Type B pancreatic cell (in vitro differentiated cells): ENCODE data around the gene TSPAN5. TPM values are rescaled to one million over a fixed set of nuclear protein-coding genes. Genes with fewer than 3 reads are reported as not detected.

ENCODE experiments used
- DNase-seq: peaks from one replicate; pipeline ENCODE4 v3.0.0; 2021; ENCODE audit warnings: mixed read lengths; ENCODE audit not compliant: unreplicated experiment; ENCODE audit errors: extremely low spot score
- H3K27ac Mint-ChIP-seq: 2 replicates; pipeline ENCODE4 v1.8.0; 2021; ENCODE audit warnings: mild to moderate bottlenecking, mixed read lengths
- H3K27me3 Mint-ChIP-seq: 2 replicates; pipeline ENCODE4 v1.8.0; 2021; ENCODE audit warnings: mixed read lengths
- H3K36me3 Mint-ChIP-seq: 2 replicates; pipeline ENCODE4 v1.8.0; 2021; ENCODE audit warnings: mixed read lengths
- H3K4me1 Mint-ChIP-seq: one replicate; pipeline ENCODE4 v1.8.0; 2021; ENCODE audit warnings: mixed read lengths; ENCODE audit not compliant: unreplicated experiment
- H3K4me3 Mint-ChIP-seq: 2 replicates; pipeline ENCODE4 v1.8.0; 2021; ENCODE audit warnings: mild to moderate bottlenecking, mixed read lengths
- H3K9me3 Mint-ChIP-seq: 2 replicates; pipeline ENCODE4 v1.8.0; 2021; ENCODE audit warnings: mixed read lengths
- total RNA-seq: library from RNA; stranded (reverse); gene quantifications from 2 replicates; pipeline ENCODE4 v1.2.1, GENCODE V29; 2021; ENCODE audit warnings: low replicate concordance
- TF ChIP-seq, protein P1 (sequence below): fragments of 200-600 bp; sonication (generic); conservative IDR thresholded peaks from 2 replicates; pipeline ENCODE4 v1.5.0; 2021; ENCODE audit warnings: antibody characterized with exemption, mild to moderate bottlenecking

The TSPAN5 gene
- total RNA-seq, 1 donor from 2014 or later: 26.9 TPM

GRCh38 chr4:98652996-98653395, 5.4 kb downstream of the TSPAN5 start:
- Mint-ChIP-seq H3K9me3 (no peaks in the 10 kb centered on the region), H3K4me3 (no peak overlapping the region), H3K36me3 (peaks cover 8% of the 10 kb centered on the region), H3K27me3 (peaks cover 18% of the 10 kb centered on the region), H3K4me1 (peaks cover 14% of the 10 kb centered on the region), H3K27ac (no peak overlapping the region)
- TF ChIP-seq, protein P1, sequence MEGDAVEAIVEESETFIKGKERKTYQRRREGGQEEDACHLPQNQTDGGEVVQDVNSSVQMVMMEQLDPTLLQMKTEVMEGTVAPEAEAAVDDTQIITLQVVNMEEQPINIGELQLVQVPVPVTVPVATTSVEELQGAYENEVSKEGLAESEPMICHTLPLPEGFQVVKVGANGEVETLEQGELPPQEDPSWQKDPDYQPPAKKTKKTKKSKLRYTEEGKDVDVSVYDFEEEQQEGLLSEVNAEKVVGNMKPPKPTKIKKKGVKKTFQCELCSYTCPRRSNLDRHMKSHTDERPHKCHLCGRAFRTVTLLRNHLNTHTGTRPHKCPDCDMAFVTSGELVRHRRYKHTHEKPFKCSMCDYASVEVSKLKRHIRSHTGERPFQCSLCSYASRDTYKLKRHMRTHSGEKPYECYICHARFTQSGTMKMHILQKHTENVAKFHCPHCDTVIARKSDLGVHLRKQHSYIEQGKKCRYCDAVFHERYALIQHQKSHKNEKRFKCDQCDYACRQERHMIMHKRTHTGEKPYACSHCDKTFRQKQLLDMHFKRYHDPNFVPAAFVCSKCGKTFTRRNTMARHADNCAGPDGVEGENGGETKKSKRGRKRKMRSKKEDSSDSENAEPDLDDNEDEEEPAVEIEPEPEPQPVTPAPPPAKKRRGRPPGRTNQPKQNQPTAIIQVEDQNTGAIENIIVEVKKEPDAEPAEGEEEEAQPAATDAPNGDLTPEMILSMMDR: no peak
- no peak for DNase-seq

- no peaks in the 10 kb centered on the region for H3K9me3 Mint-ChIP-seq
- no peaks in the 10 kb centered on the region for H3K27me3 Mint-ChIP-seq
- no peaks in the 10 kb centered on the region for H3K4me1 Mint-ChIP-seq
- H3K36me3 Mint-ChIP-seq: peaks cover 8% of the 10 kb centered on the region
- TF ChIP-seq, protein P1: no peak
- no peak overlapping the region for H3K4me3 Mint-ChIP-seq
- DNase-seq: no peak
- no peak overlapping the region for H3K27ac Mint-ChIP-seq
Measured at GRCh38 chr4:98648602-98649001, 9.8 kb downstream of the TSPAN5 start.

DNA sequence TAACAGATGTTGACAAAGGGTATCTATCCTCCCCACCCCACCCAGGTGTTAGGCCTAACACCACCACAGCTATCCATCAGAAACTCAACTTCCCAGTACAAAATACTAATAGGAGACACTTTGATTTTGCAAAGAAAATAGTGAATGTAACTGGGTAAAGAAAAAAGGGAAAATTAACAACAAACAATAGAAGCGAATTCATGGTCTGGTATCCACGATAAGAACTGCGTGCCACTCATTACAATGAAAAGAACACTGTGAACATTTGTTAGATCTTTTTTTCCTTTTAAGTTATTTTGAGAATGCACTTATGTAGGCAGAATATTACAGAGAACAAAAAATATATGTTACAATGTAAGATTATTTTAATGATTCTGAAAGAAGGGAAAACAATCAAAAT, 12.0 kb downstream of the TSPAN5 start:
- H3K4me1 Mint-ChIP-seq: peaks cover 2% of the 10 kb centered on the region
- H3K27ac Mint-ChIP-seq: no peak overlapping the region
- no peak overlapping the region for H3K4me3 Mint-ChIP-seq
- no peaks in the 10 kb centered on the region for H3K27me3 Mint-ChIP-seq
- H3K9me3 Mint-ChIP-seq: no peaks in the 10 kb centered on the region
- H3K36me3 Mint-ChIP-seq: peaks cover 8% of the 10 kb centered on the region
- no peak for DNase-seq
- TF ChIP-seq, protein P1: no peak

DNA sequence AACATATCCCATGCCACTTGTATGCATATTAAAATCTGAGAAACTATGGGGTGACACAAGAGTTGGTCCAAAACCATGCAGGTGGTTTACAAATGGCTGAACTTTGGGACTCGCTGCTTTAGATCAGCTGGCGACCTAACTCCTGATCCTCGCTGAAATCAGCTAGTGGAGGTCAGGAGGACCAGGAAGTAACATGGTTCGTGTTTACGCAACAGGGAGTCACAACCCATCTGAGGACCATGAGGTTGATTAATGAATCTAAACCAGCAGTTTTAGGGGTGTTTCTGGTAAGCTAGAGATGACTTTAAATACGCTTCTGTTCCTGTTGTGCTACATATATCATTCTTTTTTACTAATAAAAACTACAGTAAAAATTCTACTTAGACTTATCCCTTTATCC, 12.9 kb downstream of the TSPAN5 start:
- TF ChIP-seq, protein P1: no peak
- DNase-seq: no peak
- Mint-ChIP-seq H3K27me3 (no peaks in the 10 kb centered on the region), H3K36me3 (peaks cover 7% of the 10 kb centered on the region), H3K4me3 (no peak overlapping the region), H3K27ac (no peak overlapping the region), H3K4me1 (peaks cover 4% of the 10 kb centered on the region), H3K9me3 (no peaks in the 10 kb centered on the region)

DNA sequence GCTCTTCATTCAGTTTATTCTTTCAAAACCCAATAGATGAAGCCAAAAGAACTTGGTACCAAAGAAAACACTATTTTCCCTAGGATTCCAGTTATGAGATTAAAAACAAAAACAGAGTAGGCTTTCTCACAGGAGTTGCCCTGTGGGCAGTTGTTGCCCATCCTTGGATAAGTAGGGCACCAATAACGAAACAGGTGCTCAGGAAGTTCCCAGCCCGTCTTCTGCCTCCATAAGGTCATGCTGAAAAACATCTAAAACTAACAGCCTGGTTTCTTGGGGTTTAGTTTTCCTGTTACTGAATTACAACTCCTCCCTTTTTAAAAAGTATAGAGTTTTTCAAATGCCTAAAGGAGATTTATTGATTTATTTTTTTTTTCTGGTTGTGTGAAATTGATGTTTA, 14.7 kb downstream of the TSPAN5 start:
- TF ChIP-seq, protein P1: no peak
- DNase-seq: no peak
- H3K9me3 Mint-ChIP-seq: peaks cover 4% of the 10 kb centered on the region
- H3K27me3 Mint-ChIP-seq: no peaks in the 10 kb centered on the region
- H3K4me3 Mint-ChIP-seq: no peak overlapping the region
- H3K4me1 Mint-ChIP-seq: peaks cover 10% of the 10 kb centered on the region
- H3K36me3 Mint-ChIP-seq: no peaks in the 10 kb centered on the region
- H3K27ac Mint-ChIP-seq: no peak overlapping the region

DNA sequence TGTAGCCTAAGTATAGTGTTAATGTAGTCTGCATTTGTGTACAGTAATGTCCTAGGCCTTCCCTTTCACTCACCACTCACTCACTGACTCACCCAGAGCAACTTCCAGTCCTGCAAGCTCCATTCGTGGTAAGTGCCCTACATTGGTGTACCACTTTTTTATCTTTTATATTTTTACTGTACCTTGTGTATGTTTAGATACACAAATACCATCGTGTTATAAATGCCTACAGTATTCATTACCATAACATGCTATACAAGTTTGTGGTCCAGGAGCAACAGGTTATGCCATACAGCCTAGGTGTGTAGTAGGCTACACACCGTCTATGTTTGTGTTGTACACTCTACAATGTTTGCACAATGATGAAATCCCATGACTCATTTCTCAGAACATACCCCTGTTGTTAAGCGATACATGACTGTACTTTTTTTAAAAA, 15.4 kb downstream of the TSPAN5 start:
- Mint-ChIP-seq H3K27ac (no peak overlapping the region), H3K9me3 (peaks cover 4% of the 10 kb centered on the region), H3K4me1 (peaks cover 13% of the 10 kb centered on the region), H3K4me3 (no peak overlapping the region), H3K27me3 (no peaks in the 10 kb centered on the region), H3K36me3 (no peaks in the 10 kb centered on the region)
- TF ChIP-seq, protein P1: no peak
- no peak for DNase-seq
